Cortex of kidney (tissue), 1 donor: ENCODE results near the gene CAMK1D.

ENCODE experiments used
- DNase-seq: peaks from one replicate; lab custom pipeline; 2025; lab: John Stamatoyannopoulos, UW

The CAMK1D gene

GRCh38 chr10:12595936-12596576, 246.7 kb downstream of the CAMK1D start:
- no peak for DNase-seq

DNA sequence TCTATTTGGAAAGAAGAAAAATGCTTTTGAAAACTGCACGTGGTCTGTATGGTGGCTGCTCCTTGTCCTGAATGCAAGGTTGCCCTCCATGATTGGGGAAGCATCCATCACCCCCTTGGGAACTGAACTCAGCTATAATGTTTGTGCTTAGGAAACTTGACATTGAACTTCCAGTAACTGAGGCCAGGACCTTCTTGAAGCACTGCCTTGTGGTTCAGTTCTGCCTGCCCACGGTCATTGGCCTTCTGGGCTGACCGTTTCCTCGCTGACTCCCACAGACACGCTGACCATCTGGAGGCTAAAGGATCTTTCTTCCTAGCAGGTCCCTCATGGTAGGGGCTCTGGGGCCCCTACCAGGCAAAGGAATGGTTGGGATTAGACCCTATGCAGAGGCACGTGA, 247.8 kb downstream of the CAMK1D start:
- DNase-seq = no peak

- no peak for DNase-seq
Observed at GRCh38 chr10:12597788-12598765, 248.7 kb downstream of the CAMK1D start.

- DNase-seq = no peak
Observed at GRCh38 chr10:12600652-12601051, 251.3 kb downstream of the CAMK1D start.

DNA sequence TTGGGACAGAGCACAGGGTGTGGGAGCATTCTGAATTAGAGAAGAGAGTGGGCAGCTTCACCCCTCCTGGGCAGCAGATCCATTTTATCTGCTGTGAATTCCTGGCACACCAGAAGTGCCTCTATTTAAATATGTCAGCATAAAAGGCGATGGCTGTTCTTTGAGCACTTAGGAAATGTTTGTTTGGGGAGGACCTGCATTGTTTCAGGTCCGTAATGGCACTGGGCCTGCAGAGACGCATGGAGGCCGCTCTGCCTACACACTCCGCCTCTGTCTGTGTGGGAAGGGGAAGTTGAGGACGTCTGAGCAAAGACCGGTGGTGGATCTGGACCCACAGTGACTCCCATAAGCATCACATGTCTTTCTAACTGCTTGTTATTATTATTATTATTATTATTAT, 253.2 kb downstream of the CAMK1D start:
- DNase-seq = no peak

DNA sequence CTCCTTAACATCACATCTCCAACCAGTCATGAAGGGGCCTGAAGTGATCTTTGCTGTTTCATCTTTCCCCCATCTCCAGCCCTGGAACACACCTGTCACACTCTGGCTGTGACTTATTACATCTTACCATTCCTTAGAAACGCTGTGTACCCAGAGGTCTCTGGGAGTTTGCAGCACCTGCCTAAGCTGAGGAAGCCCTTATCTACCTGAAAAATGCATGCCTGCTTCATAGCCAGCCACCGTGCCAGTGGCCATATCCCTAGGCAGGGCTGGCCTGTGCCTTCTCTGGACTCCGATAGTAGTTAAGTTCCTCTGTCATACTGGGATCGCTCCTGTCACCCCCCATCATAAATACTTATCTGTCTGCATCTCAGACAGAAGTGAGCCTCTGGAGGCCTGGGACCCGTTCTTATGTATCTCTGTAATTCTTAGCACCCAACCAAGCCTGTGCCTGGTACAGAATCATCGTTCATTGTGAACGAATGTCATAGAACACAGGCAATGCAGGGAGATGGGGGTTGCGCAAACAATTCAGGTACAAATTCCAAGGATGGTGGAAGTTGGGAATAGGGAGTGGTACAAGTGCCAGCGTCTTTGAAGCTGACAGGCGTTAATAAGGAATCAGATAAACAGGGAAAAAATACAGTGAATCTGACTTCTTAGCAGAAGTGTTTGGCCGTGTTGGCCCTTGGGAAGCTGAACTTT, 254.6 kb downstream of the CAMK1D start:
- no peak for DNase-seq

GRCh38 chr10:12605580-12606405, 256.4 kb downstream of the CAMK1D start:
- DNase-seq = no peak

DNA sequence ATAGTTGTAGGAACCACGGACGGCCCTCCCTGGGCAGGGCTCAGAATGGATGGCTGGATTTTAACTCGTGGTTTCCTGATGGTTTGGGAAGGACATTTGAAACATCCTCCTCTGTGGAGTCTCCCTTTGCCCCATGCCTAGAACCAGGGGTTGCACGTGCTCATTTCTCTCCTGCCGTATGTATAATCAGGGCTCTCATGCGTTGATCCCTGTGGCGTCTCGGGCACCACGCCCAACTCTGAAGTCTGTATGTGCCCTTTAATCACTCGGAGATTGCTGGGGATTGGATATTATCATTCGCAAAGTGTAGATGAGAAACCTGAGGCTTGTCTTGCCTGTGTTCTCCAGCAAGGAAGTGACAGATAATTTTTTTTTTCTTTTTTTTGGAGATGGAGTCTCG, 257.1 kb downstream of the CAMK1D start:
- no peak for DNase-seq

DNA sequence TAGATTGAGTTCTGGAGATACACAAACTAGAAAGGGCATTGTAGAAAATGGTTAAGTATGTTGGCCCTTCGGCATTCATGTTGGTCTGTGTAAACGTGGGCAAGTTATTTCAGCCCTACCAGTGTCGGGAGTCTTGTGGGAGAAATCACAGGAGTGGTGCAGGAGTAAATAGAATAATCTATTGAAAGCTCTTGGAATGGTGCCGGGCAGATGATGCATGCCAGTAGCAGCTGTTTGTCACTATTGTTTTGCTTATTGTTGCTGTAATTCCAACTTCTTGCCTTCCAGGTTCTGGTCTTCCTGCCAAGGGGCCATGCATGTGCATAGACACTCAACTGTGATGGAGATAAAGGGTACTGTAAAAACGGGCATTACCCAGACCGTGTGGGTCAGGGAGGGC, 259.4 kb downstream of the CAMK1D start:
- no peak for DNase-seq

GRCh38 chr10:12609435-12609834, 260.1 kb downstream of the CAMK1D start:
- DNase-seq = no peak

- no peak for DNase-seq
Observed at GRCh38 chr10:12613136-12613535, 263.8 kb downstream of the CAMK1D start.

DNA sequence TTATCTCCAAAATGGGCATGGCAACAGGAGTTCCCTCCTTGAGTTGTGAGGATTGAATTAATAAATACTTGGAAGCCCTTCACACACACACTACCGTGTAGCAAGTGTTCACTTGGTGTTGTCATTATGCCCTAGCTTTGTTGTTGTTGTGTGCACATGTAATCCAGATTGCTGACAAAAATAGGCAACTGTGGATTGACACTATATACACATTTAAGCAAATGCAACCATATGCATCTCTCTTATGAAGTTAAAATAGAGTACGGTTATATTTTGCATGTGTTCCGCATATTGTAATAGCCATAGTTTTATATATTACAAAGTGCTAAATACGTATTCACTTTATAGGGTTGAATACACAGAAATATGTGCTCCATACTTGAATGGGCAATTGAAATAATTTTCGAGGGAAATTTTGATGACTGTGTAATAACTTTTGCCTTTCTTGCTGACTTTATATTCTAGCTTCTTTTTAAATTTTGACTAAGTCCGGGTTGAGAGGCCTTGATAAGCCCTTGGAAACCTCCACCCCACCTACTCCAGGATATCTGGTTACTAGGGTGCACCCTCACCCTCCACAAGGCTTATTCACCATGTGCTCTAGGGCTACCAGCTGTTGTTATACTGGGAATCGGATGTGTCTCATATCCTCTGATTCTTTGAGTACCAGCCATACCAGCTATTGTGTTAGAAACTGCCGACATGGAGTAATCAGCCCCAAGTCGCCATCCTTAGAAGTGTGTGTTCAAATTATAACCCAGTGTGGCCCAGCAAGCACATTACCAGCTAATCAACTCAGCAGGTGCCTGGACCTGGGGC, 265.0 kb downstream of the CAMK1D start:
- no peak for DNase-seq

DNA sequence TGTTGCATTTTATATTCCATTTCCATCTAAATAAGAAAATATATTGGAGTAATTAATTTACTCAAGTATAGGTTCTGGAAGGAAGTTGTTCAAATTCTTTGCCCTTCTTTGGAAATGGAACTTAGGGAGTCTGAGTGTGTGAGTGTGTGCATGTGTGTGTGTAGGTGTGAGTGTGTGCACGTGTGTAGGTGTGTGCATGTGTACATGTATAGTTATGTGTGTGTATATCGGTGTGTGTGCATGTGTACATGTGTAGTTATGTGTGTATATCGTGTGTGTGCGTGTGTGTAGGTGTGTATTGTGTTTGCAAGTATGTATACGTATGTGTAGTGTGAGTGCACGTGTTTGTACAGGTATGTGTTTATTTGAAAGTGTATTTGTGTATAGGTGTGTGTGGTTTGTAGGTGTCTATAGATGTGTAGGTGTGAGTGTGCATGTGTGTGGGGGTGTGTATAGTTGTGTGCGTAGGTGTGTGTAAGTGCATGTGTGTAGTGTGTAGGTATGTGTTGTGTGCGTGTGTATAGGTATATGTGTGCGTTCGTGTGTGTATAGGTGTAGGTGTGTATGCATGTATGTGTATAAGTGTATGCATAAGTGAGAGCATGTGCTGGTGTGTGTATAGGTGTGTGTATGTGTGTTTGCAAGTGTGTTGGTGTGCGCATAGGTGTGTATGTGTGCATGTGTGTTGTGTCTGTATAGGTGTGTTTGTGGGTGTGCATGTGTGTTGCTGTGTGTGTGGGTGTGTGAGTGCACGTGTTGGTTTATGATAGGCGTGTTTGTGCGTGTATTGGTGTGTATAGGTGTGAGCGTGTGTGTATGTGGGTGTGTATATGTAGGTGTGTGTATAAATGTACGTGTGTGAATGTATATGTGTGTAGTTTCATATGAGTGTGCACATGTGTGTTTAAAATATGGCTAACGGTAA, 266.2 kb downstream of the CAMK1D start:
- DNase-seq = no peak

- DNase-seq = no peak
Observed at GRCh38 chr10:12617191-12618175, 268.1 kb downstream of the CAMK1D start.

DNA sequence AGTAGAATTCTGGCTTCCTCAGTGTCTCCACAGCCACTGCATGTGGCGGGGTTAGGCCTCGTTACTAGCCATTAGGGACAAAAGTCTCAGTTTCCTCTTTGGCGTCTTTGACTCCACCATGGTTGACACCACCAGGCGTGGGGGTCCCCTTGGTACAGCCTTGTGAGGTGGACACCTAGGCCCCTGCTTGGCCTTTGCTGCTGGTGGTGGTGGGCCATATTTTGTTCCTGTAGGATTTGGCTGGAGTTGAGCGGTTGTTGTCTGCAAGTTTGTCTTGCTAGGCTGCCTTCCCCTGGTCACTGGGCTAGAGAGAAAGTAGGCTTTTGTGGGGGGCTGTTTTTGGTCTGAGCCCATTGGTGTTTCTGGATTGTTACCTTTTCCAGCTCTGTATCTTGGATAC, 272.7 kb downstream of the CAMK1D start:
- DNase-seq = no peak

GRCh38 chr10:12622691-12623090, 273.3 kb downstream of the CAMK1D start:
- DNase-seq = no peak

- DNase-seq = no peak
Observed at GRCh38 chr10:12625393-12626023, 276.2 kb downstream of the CAMK1D start.

GRCh38 chr10:12628153-12628552, 278.8 kb downstream of the CAMK1D start:
- no peak for DNase-seq
